ENCODE data around the gene PPP2R2C. TPM values are rescaled to one million over a fixed set of nuclear protein-coding genes. Genes with fewer than 3 reads are reported as not detected.

The PPP2R2C gene
- polyA plus RNA-seq, 1 donor (not counting 4 experiments of a cell fraction or from before 2014, with no cell fraction given) = 12.3 TPM

DNA sequence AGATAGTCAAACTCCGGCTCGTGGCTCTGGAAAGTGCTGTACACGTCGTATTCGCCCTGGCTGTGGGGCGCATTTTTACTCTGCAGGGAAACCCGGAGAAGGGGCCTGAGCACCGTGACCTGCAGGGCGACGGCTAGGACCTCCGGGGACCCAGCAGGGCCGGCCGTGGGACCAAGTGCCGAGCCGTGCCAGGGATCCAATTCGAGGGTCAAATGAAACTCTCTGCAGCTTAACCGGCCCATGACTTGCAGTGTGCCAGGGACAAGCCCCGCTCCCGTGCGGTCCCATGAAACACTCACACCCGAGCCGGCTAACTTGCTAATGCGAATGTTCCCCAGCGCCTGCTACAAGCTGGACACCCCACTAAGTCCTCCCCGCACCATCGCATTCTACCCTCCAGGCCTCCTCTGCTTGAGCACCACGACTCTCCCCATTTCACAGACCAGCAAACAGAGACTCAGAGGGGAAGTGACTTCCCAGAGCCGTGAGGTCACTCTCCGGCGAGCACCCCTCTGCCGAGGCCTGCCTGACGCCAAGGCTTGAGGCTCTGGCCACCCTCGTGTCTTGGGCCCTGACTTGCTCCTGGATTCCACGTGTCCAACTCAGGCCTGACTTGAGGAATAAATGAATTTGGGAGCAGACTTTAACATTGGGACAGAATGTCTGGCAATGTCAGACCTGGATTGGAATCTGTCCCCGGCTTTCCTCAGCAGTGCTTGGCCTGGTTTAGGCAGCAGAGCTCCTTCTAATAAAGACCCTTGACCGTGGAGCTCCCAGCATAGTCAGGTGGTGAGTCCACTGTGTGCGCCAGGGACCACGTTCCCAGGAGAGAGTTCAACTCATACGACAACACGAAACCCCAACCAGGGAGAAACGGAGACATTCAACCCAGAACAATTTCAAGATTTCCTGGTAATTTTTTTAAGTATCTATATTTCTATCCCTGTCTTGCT is 93.6 kb downstream of the PPP2R2C start:
- DNase-seq (ENCODE audit: low read depth, low spot score) (no peak), FAIRE-seq (no peak)
- Histone ChIP-seq H3K79me2 (ENCODE audit: control insufficient read depth, insufficient read depth, low read length) (no peaks in the 10 kb centered on the region), H3K27me3 (ENCODE audit: control insufficient read depth, extremely low read depth, insufficient read depth, low read length) (no peaks in the 10 kb centered on the region), H3K9ac (ENCODE audit: control insufficient read depth, extremely low read depth, insufficient read depth, low read length) (no peak overlapping the region), H3K4me2 (ENCODE audit: control insufficient read depth, extremely low read depth, insufficient read depth, low read depth, low read length) (no peak overlapping the region), H3K4me1 (ENCODE audit: control insufficient read depth, extremely low read depth, insufficient read depth, low read length) (no peaks in the 10 kb centered on the region), H2AFZ (ENCODE audit: control insufficient read depth, low read length) (no peak overlapping the region), H3K36me3 (ENCODE audit: control insufficient read depth in 2 of 2, extremely low read depth in 1 of 2, insufficient read depth in 2 of 2, low read length in 2 of 2) (peaks cover 0 to 6% of the 10 kb centered on the region in 2 experiments), H4K20me1 (ENCODE audit: control insufficient read depth, extremely low read depth, insufficient read depth, low read length) (no peaks in the 10 kb centered on the region), H3K27ac (ENCODE audit: control insufficient read depth, insufficient read depth, low read length) (no peak overlapping the region), H3K9me3 (ENCODE audit: control insufficient read depth, low read depth, low read length) (no peaks in the 10 kb centered on the region), H3K4me3 (ENCODE audit: control insufficient read depth in 2 of 3, extremely low read depth in 1 of 3, insufficient read depth in 2 of 3, low read depth in 1 of 3, low read length in 3 of 3) (no peak overlapping the region), H3K9me1 (ENCODE audit: control insufficient read depth, extremely low read depth, insufficient read depth, low read length) (no peaks in the 10 kb centered on the region)
- TF ChIP-seq CTCF (optimal IDR thresholded peaks at IDR 0.05 in 1 of 3, IDR thresholded peaks at IDR 0.05 in 1 of 3, conservative IDR thresholded peaks at IDR 0.05 in 1 of 3; ENCODE audit: extremely low read depth in 1 of 3, insufficient read depth in 2 of 3, low read length in 3 of 3) (no peak), EZH2 (IDR thresholded peaks at IDR 0.05; ENCODE audit: low read length) (no peak)
- dilution Hi-C loops (cut with MboI; ENCODE audit: extremely low pct_ligation_motif_present, low sequenced_read_pairs) = no loop called here

GRCh38 chr4:6377626-6378492 is 94.6 kb downstream of the PPP2R2C start:
- no peaks in the 10 kb centered on the region for H3K9me3 ChIP-seq (ENCODE audit: control insufficient read depth, low read depth, low read length)
- no peaks in the 10 kb centered on the region for H3K4me1 ChIP-seq (ENCODE audit: control insufficient read depth, extremely low read depth, insufficient read depth, low read length)
- no peak overlapping the region for H3K4me3 ChIP-seq (ENCODE audit: control insufficient read depth in 2 of 3, extremely low read depth in 1 of 3, insufficient read depth in 2 of 3, low read depth in 1 of 3, low read length in 3 of 3)
- H3K27ac ChIP-seq (ENCODE audit: control insufficient read depth, insufficient read depth, low read length) = no peak overlapping the region
- dilution Hi-C loops (cut with MboI; ENCODE audit: extremely low pct_ligation_motif_present, low sequenced_read_pairs) = no loop called here
- H3K9ac ChIP-seq (ENCODE audit: control insufficient read depth, extremely low read depth, insufficient read depth, low read length) = no peak overlapping the region
- H3K27me3 ChIP-seq (ENCODE audit: control insufficient read depth, extremely low read depth, insufficient read depth, low read length) = no peaks in the 10 kb centered on the region
- no peaks in the 10 kb centered on the region for H4K20me1 ChIP-seq (ENCODE audit: control insufficient read depth, extremely low read depth, insufficient read depth, low read length)
- H3K4me2 ChIP-seq (ENCODE audit: control insufficient read depth, extremely low read depth, insufficient read depth, low read depth, low read length) = no peak overlapping the region
- no peak for FAIRE-seq
- peaks cover 0 to 10% of the 10 kb centered on the region in 2 experiments for H3K36me3 ChIP-seq (ENCODE audit: control insufficient read depth in 2 of 2, extremely low read depth in 1 of 2, insufficient read depth in 2 of 2, low read length in 2 of 2)
- DNase-seq (ENCODE audit: low read depth, low spot score) = no peak
- H2AFZ ChIP-seq (ENCODE audit: control insufficient read depth, low read length) = no peak overlapping the region
- no peaks in the 10 kb centered on the region for H3K9me1 ChIP-seq (ENCODE audit: control insufficient read depth, extremely low read depth, insufficient read depth, low read length)
- H3K79me2 ChIP-seq (ENCODE audit: control insufficient read depth, insufficient read depth, low read length) = no peaks in the 10 kb centered on the region
- TF ChIP-seq EZH2 (IDR thresholded peaks at IDR 0.05; ENCODE audit: low read length) = no peak
- no peak for TF ChIP-seq CTCF (optimal IDR thresholded peaks at IDR 0.05 in 1 of 3, IDR thresholded peaks at IDR 0.05 in 1 of 3, conservative IDR thresholded peaks at IDR 0.05 in 1 of 3; ENCODE audit: extremely low read depth in 1 of 3, insufficient read depth in 2 of 3, low read length in 3 of 3)
